EL (cell line): ENCODE results near the gene CLIC3.

Experiments
- DNase-seq: peaks from one replicate; pipeline ENCODE4 v3.0.0-alpha.2; 2016

The CLIC3 gene

GRCh38 chr9:136997830-136998234, 1.5 kb upstream of the CLIC3 start:
- DNase-seq, result no peak

- DNase-seq, result no peak
These were observed 1.0 kb upstream of the CLIC3 start for GRCh38 chr9:136997371-136997770.

- peak; percentile 63 for DNase-seq
These were observed 526 bp downstream of the CLIC3 start for GRCh38 chr9:136995772-136996311.

GRCh38 chr9:136995362-136995761, 1.0 kb downstream of the CLIC3 start:
- DNase-seq, result no peak

- DNase-seq, result no peak
These were observed 1.5 kb downstream of the CLIC3 start for GRCh38 chr9:136994888-136995230.

- DNase-seq, result no peak
These were observed 2.0 kb downstream of the CLIC3 start for GRCh38 chr9:136994180-136994887.

- no peak for DNase-seq
These were observed 3.5 kb downstream of the CLIC3 start for GRCh38 chr9:136992819-136993369.

GRCh38 chr9:136991993-136992818, 4.2 kb downstream of the CLIC3 start, which contains the start of gene PAXX:
PAXX (plus strand) TSS chr9:136992422; CDS start chr9:136992444, 22 bp downstream.
- DNase-seq, result peak; percentile 89

- no peak for DNase-seq
These were observed 6.0 kb downstream of the CLIC3 start for GRCh38 chr9:136990242-136990911.

GRCh38 chr9:136988872-136989271, 7.5 kb downstream of the CLIC3 start:
- DNase-seq, result no peak

- no peak for DNase-seq
These were observed 10.5 kb downstream of the CLIC3 start for GRCh38 chr9:136985853-136986252.

- no peak for DNase-seq
These were observed 11.3 kb downstream of the CLIC3 start for GRCh38 chr9:136985027-136985602.

GRCh38 chr9:136984464-136985026, 11.8 kb downstream of the CLIC3 start:
- no peak for DNase-seq

GRCh38 chr9:136983656-136984314, 12.6 kb downstream of the CLIC3 start:
- no peak for DNase-seq

GRCh38 chr9:136983167-136983566, 13.2 kb downstream of the CLIC3 start:
- no peak for DNase-seq

- no peak for DNase-seq
These were observed 13.9 kb downstream of the CLIC3 start, which contains the start of gene LCNL1 for GRCh38 chr9:136982232-136983051. LCNL1 (plus strand) TSS chr9:136982993; CDS start chr9:136983587, 594 bp downstream.

GRCh38 chr9:136981588-136982231, 14.7 kb downstream of the CLIC3 start:
- no peak for DNase-seq

- DNase-seq, result no peak
These were observed 15.5 kb downstream of the CLIC3 start for GRCh38 chr9:136980669-136981478.
